Stomach (tissue), 9 donors: ENCODE data around the gene PWP2. TPM values are rescaled to one million over a fixed set of nuclear protein-coding genes. Genes with fewer than 3 reads are reported as not detected.
A peak's percentile ranks its signal among the peaks of the same experiment; 100 is the strongest.

Experiments used
- DNase-seq, 2 donors: peaks; one replicate each; pipeline versions ENCODE4 v3.0.0 to v3.0.0-alpha.2; 2013 to 2019
- H3K27ac ChIP-seq, 5 donors: fragments of 200-600 bp in 4 of 5; sonication (generic) in 4 of 5; one replicate each; pipeline ENCODE4 v1.5.1; 2013 to 2019; ENCODE audit warnings: mild to moderate bottlenecking in 1 of 5, moderate library complexity in 1 of 5
- H3K27me3 ChIP-seq, 3 donors: fragments of 200-600 bp; sonication (generic); one replicate each; pipeline ENCODE4 v1.5.1; 2017 to 2019; ENCODE audit warnings: mixed run types in 1 of 3
- H3K36me3 ChIP-seq, 4 donors: fragments of 200-600 bp; sonication (generic); 1 replicate in 3 of 4; 2 replicates in 1 of 4; pipeline ENCODE4 v1.5.1; 2016 to 2019
- H3K4me1 ChIP-seq, 4 donors: fragments of 200-600 bp; sonication (generic); one replicate each; pipeline ENCODE4 v1.5.1; 2016 to 2019
- H3K4me3 ChIP-seq, 4 donors: fragments of 200-600 bp; sonication (generic) in 3 of 4; one replicate each; pipeline ENCODE4 v1.5.1; 2016 to 2019; ENCODE audit warnings: mild to moderate bottlenecking in 1 of 4
- H3K9me3 ChIP-seq, 4 donors: fragments of 200-600 bp; sonication (generic); one replicate each; pipeline ENCODE4 v1.5.1; 2016 to 2019
- CTCF ChIP-seq, 7 experiments: fragments of 450-650 bp in 4 of 7; fragments of 200-600 bp in 3 of 7; sonication (generic) in 3 of 7; IDR thresholded peaks; one replicate each; pipeline ENCODE4 v1.5.1; 2016 to 2019; ENCODE audit warnings: antibody characterized with exemption in 7 of 7, control low read depth in 2 of 7, mild to moderate bottlenecking in 1 of 7
- EP300 ChIP-seq: sonication (generic); formaldehyde crosslinking; IDR thresholded peaks from one replicate; pipeline ENCODE4 v1.6.1; 2017; ENCODE audit warnings: antibody characterized with exemption
- POLR2A ChIP-seq, 4 donors: fragments of 450-650 bp; IDR thresholded peaks; one replicate each; pipeline ENCODE4 v1.6.1; 2016; ENCODE audit warnings: antibody characterized with exemption in 4 of 4, control low read depth in 2 of 4, mild to moderate bottlenecking in 1 of 4, moderate library complexity in 1 of 4
- POLR2AphosphoS5 ChIP-seq, 3 donors: sonication (generic); formaldehyde crosslinking; IDR thresholded peaks; one replicate each; pipeline ENCODE4 v1.6.1; 2016; ENCODE audit warnings: antibody characterized with exemption in 3 of 3
- WGBS, 5 donors: extraction: QIAGEN DNeasy Blood & Tissue Kit in 3 of 5; methylation state at CpG; one replicate each; pipeline versions ENCODE4 v1.1.5 to v1.1.7; 2013 to 2018; 5-methylcytosine and 5-hydroxymethylcytosine counted together
- intact Hi-C: fragments of 100-400 bp; cut with DNase I; formaldehyde crosslinking; loops from one replicate; pipeline ENCODE4 v1.15.1; 2023; ENCODE audit warnings: low total_unique reads
- polyA plus RNA-seq, 3 donors: library from polyadenylated mRNA; stranded (reverse); fragments of 200-250 nt; gene quantifications; one replicate each; pipeline ENCODE4 v1.2.3, GENCODE V29; 2013
- total RNA-seq, 5 donors: library from RNA; depleted of rRNA; stranded (reverse); fragments of >200 nt; gene quantifications; one replicate each; pipeline versions ENCODE4 v1.1.0 to v1.2.3, GENCODE V29; 2014 to 2016
- donor health status: healthy with polysubstance abuse.
- donor health status: Bipolar disorder and iron deficiency.
- donor health status: healthy.

Gene PWP2
- total and polyA plus RNA-seq, 8 donors: 2.4 to 29.2 (median 6.3) TPM; not detected in 1

GRCh38 chr21:44089001-44089911 lies 17.9 kb upstream of the PWP2 start:
- H3K4me1 ChIP-seq: peaks cover 11 to 54% (median 27%) of the 10 kb centered on the region in 4 donors
- peak; percentile 25 to 70 for DNase-seq
- H3K4me3 ChIP-seq: no peak overlapping the region
- H3K27ac ChIP-seq: peak overlapping the region in 2 of 5 donors; percentile 16 to 20
- intact Hi-C loops: no loop called here
- no peaks in the 10 kb centered on the region for H3K27me3 ChIP-seq
- H3K36me3 ChIP-seq: peaks cover 49 to 99% (median 97%) of the 10 kb centered on the region in 4 donors
- no peaks in the 10 kb centered on the region for H3K9me3 ChIP-seq
- TF ChIP-seq POLR2AphosphoS5 (IDR thresholded peaks at IDR 0.05) (no peak), POLR2A (IDR thresholded peaks at IDR 0.05) (no peak), CTCF (IDR thresholded peaks at IDR 0.05) (no peak), EP300 (no peak)
- 76 to 92% (median 85%) methylated on average over 29 to 30 of the region's 30 CpGs for WGBS, 5 donors

GRCh38 chr21:44090325-44090724 lies 16.9 kb upstream of the PWP2 start:
- Histone ChIP-seq H3K27ac (peak overlapping the region in 1 of 5 donors; percentile 16), H3K4me1 (peaks cover 1 to 44% (median 17%) of the 10 kb centered on the region in 4 donors), H3K4me3 (no peak overlapping the region), H3K9me3 (no peaks in the 10 kb centered on the region), H3K36me3 (peaks cover 49 to 99% (median 97%) of the 10 kb centered on the region in 4 donors), H3K27me3 (no peaks in the 10 kb centered on the region)
- intact Hi-C loops: no loop called here
- WGBS, 5 donors: 75 to 89% (median 85%) methylated on average over 8 of the region's 8 CpGs
- no peak for TF ChIP-seq POLR2A (IDR thresholded peaks at IDR 0.05)
- no peak for TF ChIP-seq POLR2AphosphoS5 (IDR thresholded peaks at IDR 0.05)
- TF ChIP-seq CTCF (IDR thresholded peaks at IDR 0.05): no peak
- TF ChIP-seq EP300: no peak
- DNase-seq: peak; percentile 25 to 32

- intact Hi-C loops: no loop called here
- Histone ChIP-seq H3K9me3 (no peaks in the 10 kb centered on the region), H3K36me3 (peaks cover 49 to 84% (median 83%) of the 10 kb centered on the region in 4 donors), H3K4me3 (no peak overlapping the region), H3K4me1 (peaks cover 0 to 29% (median 2%) of the 10 kb centered on the region in 4 donors), H3K27ac (no peak overlapping the region), H3K27me3 (no peaks in the 10 kb centered on the region)
- DNase-seq: peak in 1 of 2 donors; percentile 22
- 70 to 81% (median 75%) methylated on average over 9 of the region's 9 CpGs for WGBS, 5 donors
- TF ChIP-seq POLR2AphosphoS5 (IDR thresholded peaks at IDR 0.05): no peak
- TF ChIP-seq EP300: no peak
- no peak for TF ChIP-seq POLR2A (IDR thresholded peaks at IDR 0.05)
- no peak for TF ChIP-seq CTCF (IDR thresholded peaks at IDR 0.05)
Observed at GRCh38 chr21:44092211-44092610, 15.0 kb upstream of the PWP2 start.

GRCh38 chr21:44093761-44094160 lies 13.4 kb upstream of the PWP2 start:
- peaks cover 37 to 69% (median 68%) of the 10 kb centered on the region in 4 donors for H3K36me3 ChIP-seq
- intact Hi-C loops: no loop called here
- peaks cover 0 to 13% (median 0%) of the 10 kb centered on the region in 4 donors for H3K4me1 ChIP-seq
- H3K4me3 ChIP-seq: no peak overlapping the region
- 84 to 95% (median 94%) methylated on average over 9 of the region's 9 CpGs for WGBS, 5 donors
- TF ChIP-seq POLR2AphosphoS5 (IDR thresholded peaks at IDR 0.05): no peak
- no peak for TF ChIP-seq POLR2A (IDR thresholded peaks at IDR 0.05)
- TF ChIP-seq CTCF (IDR thresholded peaks at IDR 0.05): no peak
- no peak for TF ChIP-seq EP300
- peak in 1 of 2 donors; percentile 9 for DNase-seq
- H3K9me3 ChIP-seq: no peaks in the 10 kb centered on the region
- no peaks in the 10 kb centered on the region for H3K27me3 ChIP-seq
- H3K27ac ChIP-seq: no peak overlapping the region
